Hematopoietic multipotent progenitor cell treated with erythropoietin and hydrocortisone succinate and interleukin-3 and kit ligand, for 6 days (in vitro differentiated cells): Measurements from ENCODE around the gene KBTBD13.

Experiments used
- DNase-seq: peaks from one replicate; pipeline ENCODE4 v3.0.0-alpha.2; 2015

Gene KBTBD13

DNA sequence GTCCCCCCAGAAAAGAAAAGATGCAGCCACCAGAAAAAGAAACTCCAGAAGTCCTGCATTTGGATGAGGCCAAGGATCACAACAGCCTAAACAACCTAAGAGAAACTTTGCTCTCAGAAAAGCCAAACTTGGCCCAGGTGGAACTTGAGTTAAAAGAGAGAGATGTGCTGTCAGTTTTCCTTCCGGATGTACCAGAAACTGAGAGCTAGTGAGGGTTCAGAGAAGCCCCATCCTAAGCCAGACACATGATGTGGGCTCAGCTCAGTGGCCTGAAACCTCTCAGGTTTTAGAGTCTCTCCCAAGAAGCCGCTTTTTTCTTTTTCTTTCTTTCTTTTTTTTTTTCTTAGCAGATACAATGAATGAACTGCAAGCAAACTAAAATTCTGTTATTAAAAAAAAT is 23.6 kb upstream of the KBTBD13 start:
- no peak for DNase-seq

DNA sequence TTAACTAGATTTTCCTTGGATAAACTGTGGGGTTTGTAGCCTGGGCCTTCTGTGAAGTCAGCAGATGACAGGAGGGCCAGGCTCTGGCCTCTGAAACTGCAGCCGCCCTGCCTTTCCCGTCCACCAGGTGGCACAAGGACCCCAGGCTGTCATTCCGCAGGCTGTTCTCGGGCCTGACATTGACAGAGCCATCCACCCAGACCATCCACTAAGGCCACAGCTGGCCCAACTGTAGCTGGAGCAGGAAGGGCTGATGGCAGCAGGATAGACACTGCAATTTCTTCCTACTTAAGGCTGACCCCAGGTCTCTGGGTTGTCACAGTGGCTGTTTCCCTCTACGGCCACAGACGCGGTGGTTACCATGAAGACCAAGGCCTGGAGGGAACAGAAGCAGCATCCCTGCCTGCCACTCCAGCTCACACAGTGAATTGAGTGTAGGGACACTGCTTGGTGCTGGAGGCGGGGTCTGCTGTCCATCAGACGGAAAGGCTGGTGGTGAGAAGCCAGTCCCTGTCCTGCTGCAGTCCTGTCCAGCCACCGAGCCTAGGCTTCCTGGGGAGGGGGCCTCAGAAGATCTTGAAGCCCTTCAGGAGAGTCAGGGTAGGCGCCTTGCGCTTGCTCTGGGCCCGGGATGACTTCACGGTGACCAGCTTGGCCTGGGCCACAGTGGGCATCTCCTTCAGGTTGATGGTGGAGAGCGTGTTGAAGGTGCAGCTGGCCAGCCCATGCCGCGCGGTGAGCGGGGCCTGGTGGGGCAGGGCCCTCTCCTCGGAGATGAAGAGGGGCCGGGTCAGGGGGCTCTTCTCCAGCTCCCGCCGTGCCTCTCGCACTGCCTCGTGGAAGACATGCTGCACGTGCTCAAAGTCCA is 22.0 kb upstream of the KBTBD13 start:
- peak; percentile 85 for DNase-seq

DNA sequence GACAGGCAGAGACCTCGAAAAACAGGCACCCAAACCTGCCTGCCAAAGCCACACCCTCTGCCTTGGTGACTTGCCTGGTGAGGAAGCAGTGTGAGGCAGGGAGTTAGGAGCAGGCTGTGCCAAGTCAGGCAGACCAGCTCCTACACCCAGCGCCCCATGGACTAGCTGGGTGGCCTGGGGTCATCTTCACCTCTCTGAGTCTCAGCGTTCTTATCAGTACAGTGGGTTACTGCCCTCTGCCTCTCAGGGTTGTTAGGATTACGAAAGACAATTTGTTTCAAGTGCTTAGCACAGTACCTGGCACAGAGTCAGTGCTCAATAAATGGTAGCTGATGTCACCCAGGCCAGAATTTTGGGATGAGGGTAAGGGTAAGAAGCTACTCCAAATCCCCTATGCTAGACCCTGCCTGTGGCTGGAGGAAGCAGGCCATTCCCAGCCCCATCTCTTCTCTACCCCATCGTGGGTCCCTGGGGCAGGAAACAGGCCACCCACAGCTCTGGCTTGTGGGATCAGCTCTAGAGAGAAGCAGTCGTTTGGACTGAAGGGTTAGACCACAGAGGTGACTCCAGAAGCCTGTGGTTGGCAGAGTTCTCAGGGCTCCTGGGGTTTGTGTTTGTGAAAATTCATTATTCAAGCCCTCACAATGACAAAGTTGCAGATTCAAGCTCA is 21.2 kb upstream of the KBTBD13 start:
- peak; percentile 34 for DNase-seq

DNA sequence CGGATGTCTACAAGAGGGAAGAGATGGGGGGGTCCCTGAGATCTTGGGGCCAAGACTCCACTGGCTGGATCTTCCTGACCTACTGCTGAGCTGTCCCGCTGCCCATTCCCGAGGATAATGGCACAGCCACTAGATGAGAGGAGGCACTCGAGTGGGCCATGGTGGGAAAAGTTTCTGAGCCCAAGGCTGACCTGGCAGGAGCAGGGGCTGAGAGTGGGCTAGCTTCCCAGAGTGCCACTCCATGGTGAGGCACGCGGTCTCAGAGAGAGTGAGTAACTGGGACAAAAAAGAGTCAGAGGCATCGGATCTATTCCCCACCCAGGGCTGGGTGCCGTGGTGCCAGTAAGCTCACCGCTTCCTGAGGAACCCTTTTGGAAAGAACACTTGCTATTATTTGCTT is 20.4 kb upstream of the KBTBD13 start:
- DNase-seq, result no peak

DNA sequence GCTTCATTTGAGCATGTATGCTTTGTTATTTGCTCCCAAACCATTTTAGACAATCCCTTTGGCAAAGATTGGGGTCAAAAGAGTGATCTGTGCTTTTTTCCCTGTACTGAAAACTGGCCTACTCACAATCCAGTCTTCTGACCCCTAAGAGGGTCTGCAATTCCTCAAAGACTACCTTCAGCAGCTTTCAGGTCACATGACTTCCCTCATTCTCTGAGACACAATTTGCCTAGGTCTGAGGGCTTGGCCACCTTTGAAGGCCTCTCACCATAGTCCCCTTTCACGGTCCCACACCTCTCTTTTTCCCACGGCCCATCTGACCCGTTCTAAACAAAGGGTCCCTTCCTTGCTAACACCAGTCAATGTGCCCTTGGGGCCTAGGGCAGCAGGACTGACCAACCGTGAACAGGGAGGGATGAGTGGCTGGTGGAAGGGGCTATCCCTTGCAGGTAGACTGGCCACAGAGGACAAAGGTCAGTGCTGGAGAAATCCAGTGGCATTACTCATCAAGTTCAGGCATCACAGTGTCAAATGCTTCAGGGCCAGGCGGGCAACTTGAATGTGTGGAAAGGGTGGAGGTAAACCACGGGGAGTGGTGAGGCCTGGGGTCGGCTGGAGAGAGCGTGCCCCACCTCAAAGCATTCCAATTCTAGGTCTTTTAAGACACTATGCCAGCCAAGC is 19.5 kb upstream of the KBTBD13 start:
- DNase-seq, result no peak

DNA sequence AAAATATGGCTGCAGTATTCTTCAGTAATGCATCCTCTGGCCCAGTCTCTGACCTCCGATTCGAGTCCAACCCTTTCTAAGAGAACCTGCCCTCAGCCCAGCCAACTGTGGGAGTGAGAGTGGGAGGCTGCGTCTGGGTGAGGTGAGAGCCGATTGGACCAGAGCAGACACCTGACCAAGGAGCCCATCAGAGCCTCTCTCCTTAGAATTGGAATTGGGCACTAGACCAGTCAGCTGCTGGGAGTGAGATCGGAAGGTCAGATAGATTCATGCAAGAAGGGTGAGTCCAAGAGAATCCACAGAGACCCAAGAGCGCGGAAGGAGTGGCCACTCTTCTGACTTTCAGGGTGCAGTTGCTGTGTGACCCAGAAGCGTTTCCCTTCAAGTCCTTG is 19.0 kb upstream of the KBTBD13 start:
- DNase-seq, result no peak

DNA sequence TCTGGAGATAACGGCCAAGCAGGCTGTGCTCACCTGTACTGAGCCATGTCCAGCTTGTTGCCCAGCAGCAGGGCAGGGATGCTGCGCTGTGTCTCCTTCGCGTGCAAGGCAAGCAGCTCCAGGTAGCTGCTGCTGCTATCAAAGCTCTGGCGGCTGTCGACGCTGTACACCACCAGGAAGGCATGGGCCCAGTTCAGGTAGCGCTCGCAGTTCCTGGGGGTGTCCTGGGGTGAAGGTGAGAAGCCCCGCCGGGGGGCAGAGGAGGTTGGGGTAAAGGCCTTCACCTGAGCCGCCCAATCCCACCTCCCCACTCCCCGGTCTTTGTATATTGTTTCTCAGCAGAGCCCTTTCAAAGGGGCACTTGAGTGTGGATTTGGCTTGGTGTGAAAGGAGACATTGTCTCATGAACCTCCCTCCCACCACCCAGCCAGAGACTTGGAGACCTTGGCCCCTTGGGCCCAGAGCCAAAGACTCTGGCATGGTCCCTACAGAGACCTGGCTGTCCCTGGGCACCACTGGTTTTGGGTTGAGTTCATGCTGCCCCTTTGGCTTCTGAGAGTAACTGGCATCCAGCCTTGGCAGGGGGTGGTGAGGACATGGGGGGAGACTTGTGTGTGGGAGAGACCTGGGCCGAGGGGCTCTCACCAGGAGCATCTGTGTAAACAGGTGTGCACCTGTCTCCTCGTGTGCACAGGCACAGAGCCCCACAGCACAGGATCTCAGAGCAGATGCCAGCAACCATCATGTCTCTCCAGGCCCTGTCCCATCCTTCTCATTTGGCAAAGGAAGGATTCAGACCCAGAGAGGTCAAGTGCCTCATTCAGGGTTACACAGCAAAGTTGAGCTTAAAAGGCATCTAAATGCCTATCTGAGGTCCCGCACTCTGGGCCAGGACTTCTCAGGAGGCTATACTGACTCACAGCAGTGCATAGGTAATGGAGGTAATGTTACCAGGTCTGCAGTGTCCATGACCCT is 17.9 kb upstream of the KBTBD13 start:
- DNase-seq, result no peak

DNA sequence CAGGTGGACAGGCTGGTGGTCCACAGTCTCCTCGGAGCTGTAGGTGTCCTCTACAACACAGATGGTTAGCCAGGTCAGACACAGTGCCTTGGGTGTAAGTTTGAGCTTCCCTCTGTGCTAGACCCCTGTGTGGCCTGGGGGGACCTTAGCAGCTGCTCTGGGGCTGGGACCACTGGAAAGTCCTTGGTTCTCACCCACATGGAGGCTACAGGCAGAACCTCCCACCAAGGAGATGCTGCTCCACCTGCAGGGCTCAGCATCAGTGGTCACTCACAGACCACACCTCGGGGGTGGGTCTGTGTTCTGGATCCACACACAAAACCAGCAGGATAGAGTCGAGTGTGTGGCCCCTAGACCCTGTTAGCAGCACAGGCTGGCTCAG is 17.2 kb upstream of the KBTBD13 start:
- no peak for DNase-seq

DNA sequence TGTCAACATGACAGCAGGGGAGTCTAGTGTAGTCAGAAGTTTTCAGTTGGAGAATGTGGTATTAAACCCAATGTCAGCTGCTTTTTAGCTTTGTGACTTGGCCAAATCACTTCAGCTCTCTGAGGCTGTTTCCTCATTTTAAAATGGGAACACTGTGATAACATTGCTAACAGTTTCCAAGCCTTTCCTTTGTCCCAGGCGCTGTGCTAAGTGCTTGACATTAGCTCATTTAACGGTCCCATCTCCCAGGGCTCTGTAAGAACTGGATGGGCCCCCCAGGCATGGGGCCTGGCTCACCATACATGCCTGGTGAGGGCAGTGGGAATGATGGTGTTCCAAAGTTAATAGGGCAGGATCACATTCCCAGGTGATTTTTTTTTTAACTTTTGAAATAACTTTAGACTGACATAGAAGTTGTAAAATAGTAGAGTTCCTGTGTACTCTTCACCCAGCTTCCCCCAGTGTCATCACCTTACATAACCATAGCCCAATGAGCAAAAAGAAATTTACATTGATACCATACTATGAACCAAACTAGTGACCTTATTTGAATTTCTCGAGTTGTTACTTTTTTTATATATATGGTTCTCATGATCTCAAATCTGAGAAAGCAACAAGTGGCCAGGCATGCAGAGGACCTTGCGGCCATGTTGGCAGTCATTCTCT is 16.5 kb upstream of the KBTBD13 start:
- DNase-seq, result no peak

DNA sequence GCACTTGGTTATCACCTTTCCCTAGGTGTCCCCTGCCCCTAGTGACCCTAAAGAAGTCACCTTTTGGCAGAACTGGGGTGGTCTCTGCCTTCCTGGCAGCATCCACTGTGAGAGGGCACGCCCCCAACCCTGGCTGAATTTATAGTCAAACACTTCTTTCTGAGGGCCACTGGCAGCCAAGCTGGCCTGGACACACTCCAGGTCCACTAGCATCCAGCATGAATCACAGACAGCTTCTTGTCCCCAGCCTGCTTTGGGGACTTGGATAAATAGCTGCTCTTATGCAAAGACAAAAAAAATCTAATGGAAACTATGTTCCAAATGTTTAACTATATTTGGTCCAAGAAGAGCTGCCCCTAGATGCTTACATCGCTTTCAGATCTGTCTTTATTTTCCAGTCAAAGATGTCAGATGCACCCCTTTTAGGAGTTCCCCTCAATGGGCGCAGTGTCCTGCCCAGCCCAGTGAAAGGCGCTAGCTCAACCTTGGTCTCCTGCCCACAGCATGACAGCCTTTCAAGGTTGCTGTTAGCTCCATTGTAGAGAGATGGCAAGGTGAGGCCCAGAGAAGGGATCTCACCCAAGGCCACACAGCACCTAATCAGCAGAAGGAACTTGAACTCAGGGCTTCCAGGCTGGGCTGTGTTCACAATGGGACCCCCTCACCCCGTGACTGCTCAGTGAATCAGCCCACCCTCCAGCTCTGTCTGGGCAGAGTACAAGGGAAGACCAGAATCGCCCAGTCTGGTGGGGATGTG is 15.7 kb upstream of the KBTBD13 start:
- no peak for DNase-seq

DNA sequence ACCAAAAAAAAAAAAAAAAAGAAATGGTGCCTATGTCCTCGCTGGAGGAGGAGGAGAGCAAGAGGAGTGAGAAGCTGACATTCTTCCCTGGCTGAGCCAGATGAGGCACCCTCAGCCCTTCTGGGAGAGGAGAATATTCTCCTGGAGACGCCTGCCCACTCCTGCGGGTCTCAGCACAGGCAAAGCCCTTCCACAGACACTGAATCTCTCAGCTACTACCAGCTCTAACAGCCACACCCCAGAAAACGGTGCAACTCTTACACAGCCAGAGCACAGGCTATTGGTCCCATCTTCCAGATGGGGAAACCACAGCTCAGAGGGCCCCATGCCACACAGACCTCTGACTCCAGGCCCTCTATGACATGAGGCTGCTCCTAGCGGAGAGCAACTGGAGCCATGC is 14.5 kb upstream of the KBTBD13 start:
- no peak for DNase-seq

DNA sequence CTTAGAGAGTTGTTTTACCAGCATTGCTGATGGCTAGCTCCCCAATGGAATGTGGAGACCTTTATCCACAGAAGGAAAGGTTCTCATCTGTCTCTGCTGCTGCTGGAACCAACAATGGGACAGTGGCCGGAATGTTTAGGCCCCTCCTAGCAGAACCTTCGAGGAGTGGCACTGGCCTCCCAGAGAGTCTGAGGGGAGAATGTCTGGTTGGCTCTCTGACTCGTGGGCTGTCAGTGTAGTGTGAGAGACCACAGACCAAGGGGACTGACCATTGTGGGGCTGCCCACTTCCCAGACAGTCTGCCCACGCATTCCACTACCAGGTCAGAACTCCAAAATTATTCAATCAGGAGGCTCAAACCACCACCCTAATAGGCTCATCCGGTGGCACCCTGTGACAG is 13.8 kb upstream of the KBTBD13 start:
- DNase-seq, result no peak

DNA sequence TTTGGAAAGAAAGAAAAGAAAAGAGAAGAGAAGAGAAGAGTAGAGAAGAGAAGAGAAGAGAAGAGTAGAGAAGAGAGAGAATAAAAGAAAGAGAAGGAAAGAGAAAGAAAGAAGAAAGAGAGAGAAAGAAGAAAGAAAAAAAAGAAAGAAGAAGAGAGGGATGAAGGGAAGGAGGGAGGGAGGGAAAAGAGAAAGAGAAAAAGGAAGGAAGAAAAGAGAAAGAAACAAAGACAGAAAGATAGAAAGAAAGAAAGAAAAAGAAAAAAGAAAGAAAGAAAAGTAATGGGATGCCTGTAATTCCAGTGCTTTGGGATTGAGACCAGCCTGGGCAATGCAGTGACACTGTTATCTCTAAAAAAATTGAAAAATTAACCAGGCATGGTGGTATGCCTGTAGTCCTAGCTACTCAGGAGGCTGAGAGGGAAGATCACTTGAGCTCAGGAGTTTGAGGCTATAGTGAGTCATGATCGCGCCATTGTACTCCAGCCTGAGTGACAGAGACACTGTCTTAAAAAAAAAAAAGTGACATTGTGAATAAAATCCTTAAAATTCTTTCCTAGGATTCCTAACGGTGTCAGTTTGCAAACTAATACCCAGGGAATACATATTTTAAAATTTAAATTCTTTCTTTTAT is 10.4 kb upstream of the KBTBD13 start:
- no peak for DNase-seq

DNA sequence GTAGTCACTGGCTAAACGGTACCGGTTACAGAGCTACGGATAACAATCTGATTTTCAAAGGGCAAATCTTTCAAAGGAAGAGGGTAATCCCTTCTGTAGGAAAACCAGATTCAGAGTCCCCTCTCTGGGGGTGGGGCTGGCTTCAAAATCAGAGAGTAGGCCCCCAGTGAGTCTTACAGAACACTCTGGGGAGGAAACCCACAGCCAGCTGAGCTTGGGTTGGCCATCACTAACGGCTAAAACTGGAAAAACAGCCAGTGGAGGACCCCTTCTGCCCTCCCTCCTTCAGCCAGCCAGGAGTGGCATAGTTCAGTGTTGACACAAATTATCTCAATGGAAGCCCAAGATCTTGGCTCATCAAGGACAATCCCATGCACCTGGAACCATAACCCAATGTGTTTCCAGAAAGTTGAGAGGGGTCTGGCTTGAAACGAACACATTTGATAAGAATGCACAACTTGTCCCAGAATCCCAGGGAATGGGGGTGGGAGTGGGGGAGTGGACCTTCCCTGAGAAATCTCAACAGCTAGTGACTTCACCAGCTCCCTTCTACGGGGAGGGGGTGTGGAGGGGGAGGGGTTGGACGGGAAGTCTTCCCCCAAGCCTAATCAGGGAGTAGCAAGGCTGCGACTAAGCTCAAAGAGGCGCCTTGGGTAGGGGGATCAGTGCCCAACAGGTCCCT is 9.8 kb upstream of the KBTBD13 start:
- no peak for DNase-seq

DNA sequence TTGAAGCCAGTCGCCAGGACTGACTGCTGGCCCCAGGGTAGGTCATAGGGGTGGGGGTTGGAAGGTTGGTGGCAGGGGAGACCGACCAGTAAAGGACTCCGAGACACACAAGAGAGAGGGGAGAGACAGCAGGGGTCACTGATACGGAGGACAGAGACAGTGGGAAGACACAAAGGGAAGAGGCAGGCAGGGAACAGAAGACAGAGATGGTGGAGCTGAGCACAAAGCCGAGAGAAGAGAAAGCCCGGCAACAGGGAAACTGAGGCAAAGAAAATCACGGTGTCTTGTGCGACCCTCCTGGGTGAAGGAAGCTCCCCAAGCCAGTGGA is 9.3 kb upstream of the KBTBD13 start:
- DNase-seq, result no peak

DNA sequence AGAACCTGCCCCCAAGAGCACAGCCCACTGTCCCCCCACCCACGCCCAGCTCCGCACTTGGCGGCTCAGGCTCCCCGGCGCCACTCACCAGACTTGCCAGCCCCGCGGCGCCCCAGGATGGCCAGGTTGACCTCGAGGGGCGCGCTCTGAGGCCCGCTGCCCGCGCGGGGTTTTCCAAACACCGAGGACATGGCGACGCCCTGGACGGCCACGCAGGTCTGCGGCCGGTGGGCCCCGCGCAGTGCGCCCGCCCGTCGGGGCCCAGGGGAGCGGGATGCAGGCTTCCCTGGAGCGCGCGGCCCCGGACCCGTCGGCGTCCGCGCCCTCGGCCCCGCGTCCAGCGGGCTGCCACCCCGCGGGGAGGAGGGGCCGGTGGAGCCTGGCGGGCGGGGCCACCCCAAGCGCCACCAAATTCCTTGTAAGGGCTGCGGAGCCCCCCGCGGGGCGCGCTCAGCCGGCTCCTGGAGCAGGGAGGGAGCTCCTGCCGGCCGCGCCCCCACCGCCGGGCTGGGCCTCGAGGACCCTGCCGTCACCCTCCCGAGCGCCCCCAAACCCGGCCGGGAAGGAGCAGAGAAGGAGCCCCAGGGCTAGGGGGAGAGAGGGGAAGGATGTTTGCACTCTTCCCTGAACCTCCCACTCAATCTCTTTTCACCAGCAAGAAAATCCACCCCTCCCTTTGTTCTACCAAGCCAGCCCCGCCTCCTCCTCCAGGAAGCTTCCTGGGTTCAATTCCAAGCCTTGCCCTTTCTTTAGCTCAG is 8.7 kb upstream of the KBTBD13 start, which contains the start of gene RASL12:
TSS of gene RASL12 (minus strand) at position 347 of the 758 bp plus-strand sequence. CDS start at position 191, 156 bp downstream.
- no peak for DNase-seq

DNA sequence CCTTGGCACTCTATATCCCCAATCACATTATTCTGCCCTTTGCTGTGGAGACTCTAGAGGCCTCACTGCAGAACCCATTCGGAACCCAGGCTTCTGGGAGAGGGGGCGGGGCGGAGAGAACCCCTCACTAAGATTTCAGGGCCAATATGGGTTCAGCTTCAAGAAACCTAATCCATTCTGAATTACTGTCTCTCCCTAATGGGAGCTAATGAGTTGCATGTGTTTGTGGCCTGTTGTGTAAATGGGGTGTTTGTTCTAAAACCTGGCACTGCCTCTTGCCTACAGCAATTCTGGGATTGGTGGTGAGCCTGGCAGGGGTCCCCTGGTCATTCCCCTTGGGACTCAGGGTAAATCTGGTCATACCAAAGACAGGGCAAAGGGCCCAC is 8.2 kb upstream of the KBTBD13 start:
- DNase-seq, result no peak

DNA sequence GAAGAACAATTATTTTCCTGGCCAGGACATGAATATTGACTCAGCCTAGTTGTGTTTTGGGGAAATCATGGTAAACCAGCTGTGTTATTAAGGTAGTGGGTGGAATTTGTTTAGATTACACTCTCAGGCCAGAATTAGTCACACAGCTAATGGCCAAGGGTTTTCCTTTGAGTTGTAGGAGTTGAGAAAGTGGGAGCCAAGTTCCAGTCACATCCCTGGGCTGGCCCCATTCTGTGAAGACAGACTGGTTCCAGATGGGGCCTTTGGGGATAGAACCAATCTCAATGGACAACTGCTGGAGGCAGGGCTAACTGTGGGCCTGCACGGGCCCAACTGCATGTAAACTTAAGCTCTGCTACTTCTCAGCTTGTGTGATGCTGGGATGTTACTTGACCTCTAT is 7.4 kb upstream of the KBTBD13 start:
- no peak for DNase-seq

DNA sequence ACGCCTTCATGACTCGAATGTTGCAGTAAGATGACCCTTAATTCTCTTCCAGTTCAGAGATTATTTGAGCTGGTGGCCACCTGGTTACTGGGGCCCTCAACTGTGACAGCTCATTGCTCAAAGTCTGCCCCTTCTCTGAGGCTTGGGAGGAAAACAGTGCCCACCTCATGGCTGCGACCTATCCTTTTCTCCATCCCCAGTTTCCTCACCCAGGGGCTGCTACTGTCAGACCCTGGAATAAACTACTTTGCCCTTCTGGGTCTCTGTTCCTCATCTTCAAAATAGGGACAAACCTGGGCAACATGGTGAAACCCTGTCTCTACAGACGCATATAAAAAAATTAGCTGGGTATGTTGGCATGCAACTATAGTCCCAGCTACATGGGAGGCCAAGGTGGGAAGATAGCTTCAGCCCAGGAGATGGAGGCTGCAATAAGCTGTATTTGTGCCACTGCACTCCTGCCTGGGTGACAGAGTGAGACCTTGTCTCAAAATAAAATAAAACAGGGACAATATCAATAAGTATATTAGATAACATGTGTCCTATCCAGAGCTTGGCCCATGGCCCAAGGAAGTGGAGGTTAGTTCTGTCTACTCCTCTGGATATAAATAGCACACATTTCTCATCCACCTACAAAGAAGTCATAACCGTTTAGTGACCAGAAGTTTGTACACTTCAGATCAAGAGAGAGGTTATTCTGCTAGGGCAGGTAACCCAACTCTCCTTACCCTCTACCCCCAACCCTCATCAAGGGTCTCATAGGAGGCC is 6.6 kb upstream of the KBTBD13 start:
- DNase-seq, result no peak
